Measurements from ENCODE around the gene MEIOSIN.
A peak's percentile ranks its signal among the peaks of the same experiment; 100 is the strongest.
"Not testable (repeated sequence)": the region's sequence is repeated elsewhere in the genome, so short reads cannot be mapped to it uniquely, and the experiment has no call there.

MEIOSIN gene

DNA sequence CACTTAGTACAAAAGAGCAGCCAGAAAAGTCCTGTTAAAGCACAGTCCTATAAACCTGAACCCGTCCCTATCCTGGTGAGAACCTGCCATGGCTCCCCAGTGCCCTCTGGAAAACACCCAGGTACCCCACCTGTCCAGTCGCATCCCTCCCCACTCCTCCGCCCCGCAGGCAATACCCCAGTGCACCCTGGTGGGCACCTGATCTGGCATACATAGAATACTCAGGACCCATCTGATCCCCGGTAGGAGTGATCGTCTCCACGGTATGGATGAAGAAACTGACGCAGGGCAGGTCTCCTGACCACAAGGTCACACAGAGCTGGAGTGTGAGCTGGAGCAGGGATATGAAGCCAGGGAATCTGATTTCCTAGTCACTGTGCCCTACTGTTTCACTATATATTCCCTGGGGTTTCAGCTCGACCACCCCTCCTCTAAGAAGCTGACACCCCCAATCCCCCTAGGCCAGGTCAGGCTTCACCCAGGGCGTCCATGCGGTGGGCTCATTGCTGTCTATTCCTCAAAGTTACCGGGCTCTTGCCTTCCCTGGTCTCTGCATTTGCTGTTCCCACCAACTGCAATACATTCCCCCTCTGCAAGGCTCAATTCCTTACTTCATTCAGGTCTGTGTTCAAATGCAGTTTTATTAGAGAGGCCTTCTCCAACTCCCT, 15.1 kb upstream of the MEIOSIN start:
- no peak for DNase-seq (ENCODE audit: low read depth in 2 of 2)

DNA sequence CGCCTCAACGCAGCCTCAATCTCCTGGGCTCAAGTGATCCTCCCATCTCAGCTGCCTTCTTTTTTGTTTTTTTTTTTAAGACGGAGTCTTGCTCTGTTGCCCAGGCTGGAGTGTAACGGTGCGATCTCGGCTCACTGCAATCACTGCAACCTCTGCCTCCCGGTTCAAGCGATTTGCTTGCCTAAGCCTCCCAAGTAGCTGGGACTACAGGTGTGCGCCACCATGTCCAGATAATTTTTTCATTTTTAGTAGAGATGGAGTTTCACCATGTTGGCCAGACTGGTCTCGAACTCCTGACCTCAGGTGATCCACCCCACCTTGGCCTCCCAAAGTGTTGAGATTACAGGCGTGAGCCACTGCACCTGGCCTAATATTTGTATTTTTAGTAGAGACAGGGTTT, 13.2 kb upstream of the MEIOSIN start:
- not testable (repeated sequence) for DNase-seq (ENCODE audit: low read depth in 2 of 2)

DNA sequence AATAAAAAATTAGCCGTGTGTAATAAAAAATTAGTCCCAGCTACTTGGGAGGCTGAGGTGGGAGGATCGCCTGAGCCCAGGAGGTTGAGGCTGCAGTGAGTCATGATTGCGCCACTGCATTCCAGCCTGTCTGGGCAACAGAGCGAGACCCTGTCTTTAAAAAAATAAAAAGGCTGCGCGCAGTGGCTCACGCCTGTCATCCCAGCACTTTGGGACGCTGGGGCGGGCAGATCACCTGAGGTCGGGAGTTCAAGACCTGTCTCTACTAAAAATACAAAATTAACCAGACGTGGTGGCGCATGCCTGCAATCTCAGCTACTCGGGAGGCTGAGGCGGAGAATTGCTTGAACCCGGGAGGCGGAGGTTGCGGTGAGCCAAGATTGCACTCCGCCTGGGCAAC, 4.6 kb upstream of the MEIOSIN start:
- not testable (repeated sequence) for DNase-seq (ENCODE audit: low read depth in 2 of 2)

DNA sequence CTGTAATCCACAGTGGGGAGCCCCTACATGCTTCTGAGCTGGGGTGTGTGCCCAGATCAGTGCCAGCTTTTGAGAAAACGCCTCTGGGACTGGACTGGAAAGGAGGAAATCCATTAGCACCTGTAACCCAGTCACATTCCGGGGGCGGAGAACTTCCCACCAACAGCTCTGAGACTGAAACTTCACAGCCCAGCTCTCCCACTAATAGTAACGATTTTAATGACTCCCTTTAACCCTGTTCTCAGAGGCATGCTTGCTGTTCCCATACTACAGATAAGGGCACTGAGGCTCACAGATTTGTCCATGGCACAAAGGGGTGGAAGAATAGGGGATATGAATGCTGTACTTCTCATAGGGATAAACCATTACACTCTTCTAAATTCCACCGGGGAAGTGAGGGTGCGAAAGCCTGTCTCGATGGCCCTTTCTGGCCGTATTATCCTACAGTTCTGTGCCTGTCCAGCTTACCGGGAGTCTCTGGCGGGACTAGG, 3.4 kb upstream of the MEIOSIN start:
- DNase-seq (ENCODE audit: low read depth in 2 of 2), result no peak

DNA sequence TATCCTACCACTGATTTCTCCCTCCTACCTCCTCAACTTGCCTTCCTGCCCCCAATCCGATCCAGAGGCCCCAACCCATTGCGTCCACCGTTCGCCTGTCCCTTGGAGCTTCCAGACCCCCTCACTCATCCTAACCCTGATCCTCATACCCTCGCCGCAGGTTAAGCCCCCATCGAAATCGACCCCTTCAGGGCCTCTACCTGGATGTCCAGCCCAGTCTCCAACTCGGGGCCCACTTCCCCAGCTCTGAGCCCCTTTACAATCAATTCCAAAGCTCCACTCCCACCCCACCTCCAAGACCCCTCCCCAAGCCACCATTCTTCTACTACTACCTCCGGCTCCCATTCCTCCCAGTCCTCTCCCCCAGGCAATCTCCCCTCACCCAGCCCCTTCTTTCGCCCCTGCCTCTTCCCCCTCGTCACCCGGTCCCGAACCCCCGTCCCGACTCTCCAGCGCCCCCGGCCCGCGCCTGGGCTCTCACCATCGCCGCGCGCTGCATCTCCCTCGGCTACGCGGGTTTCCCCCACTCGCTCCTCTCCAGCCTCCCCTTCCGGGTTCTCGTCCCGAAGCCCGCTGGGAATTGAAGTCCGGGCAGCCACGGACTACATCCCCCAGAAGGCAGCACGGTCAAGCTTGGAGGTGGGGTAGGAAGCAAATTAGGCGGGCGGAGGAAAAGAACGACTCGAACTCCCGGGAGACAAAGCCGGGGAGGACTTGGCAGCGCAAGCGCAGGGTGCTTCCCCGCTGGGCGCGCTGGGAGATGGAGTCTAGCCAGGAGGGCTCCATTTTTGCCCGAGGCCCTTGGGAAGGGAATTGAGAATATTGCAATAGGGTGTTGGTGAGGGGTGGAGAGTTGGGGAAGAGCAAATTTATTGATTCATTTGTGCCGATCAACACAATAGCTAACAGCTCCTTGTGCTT, 2.6 kb upstream of the MEIOSIN start, which contains the start of gene FBXO46:
TSS of gene FBXO46 (minus strand) at position 529 of the 921 bp plus-strand sequence. CDS start 17,401 bp downstream, outside the sequence.
- DNase-seq (ENCODE audit: low read depth in 2 of 2), result peak; percentile 85 to 86

DNA sequence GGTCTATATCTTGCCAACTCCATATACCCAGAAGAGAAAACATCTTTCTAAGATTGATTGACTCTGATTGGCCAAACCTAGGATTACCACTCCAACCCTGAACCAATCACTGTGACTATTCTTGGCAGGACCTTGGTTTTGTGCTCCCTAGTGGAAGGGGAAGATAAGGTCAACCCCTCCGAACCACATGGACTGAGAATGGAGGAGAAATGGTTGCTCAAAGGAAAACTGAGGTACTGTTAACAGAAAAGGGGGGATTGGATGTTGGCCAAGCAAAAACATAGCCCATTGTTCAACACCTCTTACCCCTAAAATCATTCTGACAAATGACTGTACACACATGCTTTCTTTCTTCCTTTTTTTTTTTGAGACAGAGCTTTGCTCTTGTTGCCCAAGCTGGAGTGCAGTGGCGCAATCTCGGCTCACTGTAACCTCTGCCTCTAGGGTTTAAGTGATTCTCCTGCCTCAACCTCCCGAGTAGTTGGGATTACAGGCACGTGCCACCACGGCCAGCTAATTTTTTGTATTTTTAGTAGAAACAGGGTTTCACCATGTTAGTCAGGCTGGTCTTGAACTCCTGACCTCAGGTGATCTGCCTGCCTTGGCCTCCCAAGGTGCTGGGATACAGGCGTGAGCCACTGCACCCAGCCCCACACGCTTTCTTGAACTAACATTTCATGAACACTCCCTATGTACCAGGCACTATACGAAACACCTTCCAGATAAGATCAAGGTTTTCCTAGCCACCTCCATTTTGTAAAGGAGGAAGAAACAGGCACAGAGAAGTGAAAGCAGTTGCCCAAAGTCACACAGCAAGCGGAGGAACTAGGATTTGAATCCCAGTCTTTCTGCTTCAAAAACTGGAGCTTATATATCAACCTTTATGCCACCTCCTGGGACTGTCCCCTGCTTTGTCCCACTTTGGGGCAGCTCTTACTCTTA, 6.5 kb downstream of the MEIOSIN start:
- DNase-seq (ENCODE audit: low read depth in 2 of 2), result no peak

DNA sequence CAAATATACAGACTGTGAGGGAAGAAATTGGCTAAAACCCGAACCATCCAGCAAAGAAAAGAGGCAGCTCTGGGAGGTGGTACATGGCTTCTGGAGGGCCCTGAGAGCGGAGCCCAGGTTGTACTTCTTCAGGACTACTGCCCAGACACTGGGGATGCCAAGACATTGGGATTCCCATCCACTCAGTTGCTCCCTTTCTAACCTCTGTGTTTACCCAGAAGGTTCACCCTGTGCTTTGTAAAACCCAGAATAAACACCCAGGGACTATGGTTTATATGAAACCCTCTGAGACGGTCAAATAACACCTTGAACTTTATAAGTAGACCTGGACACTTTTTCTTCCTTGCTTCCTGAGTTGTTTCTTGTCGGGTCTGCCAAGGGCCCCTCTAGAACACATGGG, 9.7 kb downstream of the MEIOSIN start:
- DNase-seq (ENCODE audit: low read depth in 2 of 2), result no peak

DNA sequence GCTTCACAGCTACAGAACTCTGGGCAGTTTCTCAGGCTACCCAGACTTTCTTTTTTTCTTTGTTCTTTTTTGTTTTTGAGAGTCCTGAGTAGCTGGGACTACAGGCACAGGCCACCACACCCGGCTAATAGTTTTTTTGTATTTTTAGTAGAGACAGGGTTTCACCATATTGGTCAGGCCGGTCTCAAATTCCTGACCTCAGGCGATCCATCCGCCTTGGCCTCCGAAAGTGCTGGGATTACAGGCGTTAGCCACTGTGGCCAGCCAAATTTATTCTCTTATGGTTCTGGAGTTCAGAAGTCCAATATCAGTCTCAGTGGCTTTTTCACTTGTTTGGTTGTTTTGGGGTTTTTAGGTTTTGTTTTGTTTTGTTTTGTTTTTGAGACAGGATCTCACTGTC, 12.4 kb downstream of the MEIOSIN start:
- DNase-seq (ENCODE audit: low read depth in 2 of 2), result no peak

DNA sequence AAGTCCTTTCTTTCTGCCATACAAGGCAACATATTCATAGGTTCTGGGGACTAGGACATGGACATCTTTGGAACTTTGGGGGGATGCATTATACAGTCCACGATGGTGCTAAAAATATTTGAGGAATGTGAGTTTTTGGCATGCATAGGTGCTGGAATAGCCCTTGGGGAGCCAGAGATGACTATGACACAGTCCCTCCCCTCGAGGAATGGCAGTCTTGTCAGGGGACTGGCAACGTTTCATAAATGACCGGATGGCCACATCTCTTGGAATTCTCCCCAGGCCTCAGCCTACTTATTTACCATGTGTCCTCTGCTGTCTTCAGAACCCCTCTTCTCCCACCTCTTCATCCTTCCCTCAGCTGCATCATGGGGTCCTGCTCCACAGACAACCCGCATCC, 13.6 kb downstream of the MEIOSIN start:
- DNase-seq (ENCODE audit: low read depth in 2 of 2), result no peak

DNA sequence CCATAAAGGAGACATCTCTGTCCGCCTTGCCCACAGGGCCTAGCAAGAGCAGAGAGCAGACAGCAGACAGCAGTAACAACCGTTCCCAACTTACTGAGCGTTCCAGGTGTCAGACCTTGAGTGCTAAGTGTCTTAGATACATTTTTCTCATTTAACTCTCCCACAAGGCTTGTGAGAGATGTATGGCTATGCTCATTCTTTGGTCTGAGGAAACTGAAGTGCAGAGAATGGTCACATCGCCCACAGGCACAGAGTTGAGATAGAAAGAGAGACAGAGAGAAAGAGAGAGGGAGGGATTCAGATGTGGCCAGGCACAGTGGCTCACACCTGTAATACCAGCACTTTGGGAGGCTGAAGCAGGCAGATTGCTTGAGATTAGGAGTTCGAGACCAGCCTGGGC, 14.3 kb downstream of the MEIOSIN start:
- no peak for DNase-seq (ENCODE audit: low read depth in 2 of 2)

DNA sequence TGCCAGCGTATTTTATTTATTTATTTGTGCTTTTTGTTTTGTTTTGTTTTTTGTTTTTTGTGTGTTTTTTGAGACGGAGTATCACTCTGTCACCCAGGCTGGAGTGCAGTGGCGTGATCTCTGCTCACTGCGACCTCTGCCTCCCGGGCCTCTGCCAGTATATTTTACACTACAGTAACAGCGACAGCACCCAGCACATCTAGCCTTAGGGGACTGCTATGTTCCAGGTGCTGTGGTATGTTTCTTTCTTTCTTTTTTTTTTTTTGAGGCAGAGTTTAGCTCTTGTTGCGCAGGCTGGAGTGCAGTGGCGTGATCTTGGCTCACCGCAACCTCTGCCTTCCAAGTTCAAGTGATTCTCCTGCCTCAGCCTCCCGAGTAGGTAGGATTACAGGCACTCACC, 18.2 kb downstream of the MEIOSIN start:
- not testable (repeated sequence) for DNase-seq (ENCODE audit: low read depth in 2 of 2)

DNA sequence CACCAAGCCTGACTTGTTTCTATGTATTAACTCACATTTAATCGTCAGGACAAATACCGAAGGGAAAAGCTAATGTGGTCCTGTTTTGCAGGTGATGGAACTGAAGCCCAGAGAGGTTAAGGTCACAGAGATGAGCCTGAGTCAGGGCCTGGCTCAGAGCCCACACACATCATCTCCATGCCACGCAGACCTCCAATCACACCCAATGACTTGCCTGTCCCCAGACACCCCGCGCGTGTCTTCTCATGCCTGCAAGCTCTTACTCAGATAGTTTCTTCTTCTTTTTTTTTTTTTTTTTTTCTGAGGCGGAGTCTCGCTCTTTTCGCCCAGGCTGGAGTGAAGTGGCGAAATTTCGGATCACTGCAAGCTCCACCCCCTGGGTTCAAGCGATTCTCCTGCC, 19.4 kb downstream of the MEIOSIN start:
- DNase-seq (ENCODE audit: low read depth in 2 of 2), result no peak

DNA sequence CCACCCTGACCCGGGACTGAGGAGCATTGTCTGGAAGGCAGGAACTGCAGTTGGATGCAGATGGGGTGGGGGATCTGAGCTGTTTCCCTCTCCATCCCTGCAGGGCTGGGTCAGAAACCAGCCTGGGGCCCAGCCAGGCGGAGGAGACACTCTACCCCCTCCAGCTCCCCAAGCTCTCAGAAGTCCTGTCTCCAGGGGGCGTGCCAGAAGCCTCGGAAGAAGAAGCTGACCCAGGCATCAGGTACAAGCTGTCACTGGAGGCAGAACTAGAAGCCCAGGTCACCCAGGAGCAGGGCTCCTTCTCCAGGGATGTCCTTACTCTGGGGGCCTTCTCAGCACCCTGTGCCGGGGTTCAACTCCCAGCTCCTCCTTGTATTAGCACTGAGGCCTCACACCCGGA, 20.3 kb downstream of the MEIOSIN start:
- no peak for DNase-seq (ENCODE audit: low read depth in 2 of 2)

DNA sequence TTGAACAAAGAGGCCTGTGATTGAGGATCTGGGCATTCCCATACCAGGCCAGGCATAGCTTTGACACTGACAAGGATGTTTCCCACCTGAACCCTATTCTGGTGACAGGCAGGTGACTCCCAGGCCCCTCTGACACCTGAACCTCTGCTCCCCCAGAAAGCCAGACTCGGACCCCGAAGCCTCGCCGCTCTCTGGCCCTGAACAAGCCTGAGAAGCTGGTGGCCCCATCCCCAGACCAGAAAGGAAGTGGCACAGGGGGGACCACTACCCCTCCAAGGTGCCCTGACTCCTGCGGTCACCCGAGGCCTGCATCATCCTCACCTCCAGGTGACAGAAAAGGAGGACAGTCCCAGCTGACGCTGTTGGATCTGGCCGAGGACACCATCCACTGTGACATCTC, 21.1 kb downstream of the MEIOSIN start:
- no peak for DNase-seq (ENCODE audit: low read depth in 2 of 2)

DNA sequence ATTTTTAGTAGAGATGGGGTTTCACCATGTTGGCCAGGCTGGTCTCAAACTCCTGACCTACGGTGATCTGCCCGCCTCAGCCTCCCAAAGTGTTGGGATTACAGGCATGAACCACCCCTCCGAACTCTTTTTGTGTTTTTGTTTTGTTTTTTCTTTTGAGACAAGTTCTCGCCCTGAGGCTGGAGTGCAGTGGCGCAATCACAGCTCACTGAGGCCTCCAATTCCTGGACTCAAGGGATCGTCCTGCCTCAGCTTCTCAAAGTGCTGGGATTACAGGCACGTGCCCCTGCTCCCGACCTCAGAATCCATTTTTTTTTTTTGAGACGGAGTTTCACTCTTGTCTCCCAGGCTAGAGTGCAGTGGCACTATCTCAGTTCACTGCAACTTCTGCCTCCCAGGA, 24.5 kb downstream of the MEIOSIN start:
- DNase-seq (ENCODE audit: low read depth in 2 of 2), result no peak

DNA sequence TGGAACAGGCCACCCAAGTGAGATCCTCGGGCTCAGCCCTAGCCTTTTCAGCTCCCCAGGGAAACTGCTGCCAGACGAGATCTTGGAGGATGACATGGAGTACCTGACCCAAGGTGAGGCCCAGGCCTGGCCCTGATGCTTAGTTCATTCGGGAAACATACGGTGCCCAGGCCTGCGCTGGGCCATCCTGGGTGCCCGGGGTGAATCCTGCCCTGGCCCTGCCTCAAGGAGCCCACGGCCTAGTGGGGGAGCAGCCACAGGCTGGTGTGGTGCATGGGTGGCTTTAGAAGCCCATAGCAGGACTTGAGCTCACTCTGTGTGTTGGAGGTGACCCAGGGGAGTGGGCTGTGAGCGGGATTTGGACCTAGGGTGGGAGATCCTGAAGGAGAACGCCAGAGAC, 25.7 kb downstream of the MEIOSIN start:
- no peak for DNase-seq (ENCODE audit: low read depth in 2 of 2)

DNA sequence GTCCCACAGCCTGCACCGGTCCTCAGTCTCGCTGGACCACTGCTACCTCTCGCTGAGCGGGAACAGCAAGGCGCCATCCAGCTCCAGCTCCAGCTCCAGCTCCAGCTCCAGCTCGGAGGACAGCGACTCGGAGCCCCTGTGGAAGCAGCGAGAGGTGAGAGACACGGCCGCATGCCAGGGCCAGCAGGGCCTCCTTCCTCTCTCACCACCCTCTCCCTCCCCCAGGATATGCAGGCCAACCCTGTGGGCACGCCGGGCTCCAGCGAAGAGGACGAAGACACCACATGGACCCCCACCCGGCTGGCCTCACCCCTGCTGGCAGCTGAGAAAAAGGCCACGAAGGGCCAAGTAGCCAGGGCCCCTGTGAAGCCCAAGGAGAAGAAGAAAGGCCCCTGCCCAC, 28.5 kb downstream of the MEIOSIN start:
- DNase-seq (ENCODE audit: low read depth in 2 of 2), result no peak

DNA sequence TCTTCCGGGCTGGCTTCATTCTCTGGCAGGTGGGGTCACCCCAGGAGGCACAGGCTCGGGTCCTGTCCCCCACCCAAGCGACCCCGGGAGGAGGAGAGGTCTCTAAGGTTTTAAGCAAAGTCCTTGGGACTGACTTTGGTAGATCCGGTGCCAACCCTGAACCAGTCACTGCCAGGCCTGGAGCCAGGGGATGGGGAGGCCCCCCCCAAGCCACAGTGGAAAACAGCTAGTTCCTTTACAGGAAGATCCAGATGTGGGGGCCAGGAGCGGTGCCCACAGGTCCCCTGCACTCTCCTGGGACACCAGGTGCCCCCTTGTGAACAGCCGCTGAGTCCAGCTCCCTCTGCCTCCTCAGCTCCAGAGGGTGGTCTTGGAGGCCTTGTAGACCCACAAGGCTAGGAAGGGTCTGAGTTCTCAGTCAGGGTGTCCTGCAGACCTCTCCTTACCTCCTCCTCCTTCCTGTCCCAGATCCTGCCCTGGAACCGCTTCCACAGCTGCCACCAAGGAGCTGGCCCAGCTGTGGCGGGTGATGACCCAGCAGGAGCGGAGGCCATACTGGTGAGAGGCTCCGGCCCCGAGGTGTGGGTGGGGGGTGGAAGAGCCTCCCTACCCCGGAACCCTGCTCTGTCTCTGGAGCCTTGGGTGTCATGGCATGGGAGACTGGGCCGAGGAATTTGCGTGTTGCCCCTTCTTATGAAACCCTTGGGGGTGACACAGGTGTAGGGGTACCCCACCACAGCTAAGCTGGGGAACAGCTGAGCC, 29.8 kb downstream of the MEIOSIN start:
- no peak for DNase-seq (ENCODE audit: low read depth in 2 of 2)

DNA sequence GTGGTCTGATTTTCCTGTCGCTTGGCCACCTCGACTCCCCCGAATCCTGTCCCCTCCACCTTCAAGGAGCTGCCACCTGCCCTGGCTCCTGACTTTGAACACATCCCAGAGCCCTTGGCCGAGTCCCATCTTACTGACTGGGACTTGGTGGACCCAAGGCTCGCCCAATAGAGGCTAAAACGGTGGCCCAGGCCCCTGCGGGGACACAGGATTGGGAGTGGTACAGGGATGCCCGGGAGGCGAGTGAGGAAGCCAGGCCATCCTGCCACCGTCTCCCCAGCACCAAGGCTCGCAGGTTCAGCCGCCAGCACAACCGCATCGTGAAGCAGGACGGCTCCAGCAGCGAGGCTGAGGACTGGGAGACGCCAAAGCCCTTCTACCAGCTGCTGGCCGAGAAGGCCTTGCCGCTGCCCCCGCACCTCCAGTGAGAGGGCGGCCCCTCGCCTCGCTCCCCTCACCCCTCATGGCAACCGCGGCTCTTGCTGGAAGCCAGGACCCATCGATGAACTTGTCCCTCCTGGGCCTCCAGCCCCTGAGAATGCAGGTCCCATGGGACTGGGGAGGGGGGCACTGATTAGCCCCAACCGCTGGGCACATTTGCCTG, 30.6 kb downstream of the MEIOSIN start:
- no peak for DNase-seq (ENCODE audit: low read depth in 2 of 2)

DNA sequence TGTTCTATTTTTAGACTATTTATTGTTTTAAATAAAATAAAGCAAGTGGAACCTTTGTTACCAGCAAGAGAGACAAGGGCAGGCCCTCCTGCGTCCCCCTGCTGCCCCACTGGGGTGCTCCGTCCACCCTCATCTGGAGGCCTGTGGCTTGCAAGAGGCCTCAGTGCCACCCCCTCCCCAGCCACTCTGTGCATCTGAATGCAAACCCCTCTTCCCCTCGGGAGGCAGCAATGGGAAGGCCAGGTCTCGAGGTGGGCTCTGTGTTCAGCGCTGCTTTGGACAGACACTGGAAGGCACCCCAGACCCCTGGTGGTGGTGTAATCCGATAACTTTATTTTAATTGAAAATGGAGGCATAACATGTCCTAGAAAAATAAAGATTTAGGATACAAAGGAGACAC, 31.2 kb downstream of the MEIOSIN start:
- no peak for DNase-seq (ENCODE audit: low read depth in 2 of 2)
